HepG2 (cell line): ENCODE data around the gene COLEC12.

Source experiments
- ATF5 ChIP-seq: sonication (generic); formaldehyde crosslinking; IDR thresholded peaks from 2 replicates; pipeline ENCODE4 v1.4.0; 2020; ENCODE audit warnings: mild to moderate bottlenecking, low read depth, missing genetic modification reagents
- KDM1A ChIP-seq: IDR thresholded peaks from 2 replicates; pipeline ENCODE4 v1.6.1; 2016; ENCODE audit warnings: missing compliant biosample characterization
- MAFK ChIP-seq, 2 experiments: IDR thresholded peaks in 1 of 2; conservative IDR thresholded peaks in 1 of 2; 2 replicates each; pipeline ENCODE4 v1.6.1; 2011; ENCODE audit warnings: improper control_type of control experiment in 2 of 2, low read length in 2 of 2
- PHB2 ChIP-seq: fragments of 450-650 bp; IDR thresholded peaks from 2 replicates; pipeline ENCODE4 v1.6.1; 2018; ENCODE audit not compliant: partially characterized antibody
- POGK ChIP-seq: sonication (generic); formaldehyde crosslinking; conservative IDR thresholded peaks from 2 replicates; pipeline ENCODE4 v1.8.0; 2022; ENCODE audit warnings: mild to moderate bottlenecking, moderate library complexity, missing genetic modification reagents
- REST ChIP-seq, 2 experiments: IDR thresholded peaks; 2 replicates each; pipeline ENCODE4 v1.6.1; 2011 to 2012; ENCODE audit warnings: low read length in 2 of 2, borderline replicate concordance in 1 of 2, low read depth in 1 of 2, mild to moderate bottlenecking in 1 of 2, moderate library complexity in 1 of 2
- SAFB2 ChIP-seq: sonication (generic); formaldehyde crosslinking; IDR thresholded peaks from 2 replicates; pipeline ENCODE4 v1.5.1; 2020; ENCODE audit warnings: missing genetic modification reagents, low read depth, mild to moderate bottlenecking, borderline replicate concordance
- SP1 ChIP-seq, 2 experiments: fragments of 450-650 bp in 1 of 2; sonication (generic) in 1 of 2; formaldehyde crosslinking in 1 of 2; IDR thresholded peaks; 2 replicates each; pipeline versions ENCODE4 v1.4.0 to v1.6.1; 2016 to 2020; ENCODE audit warnings: missing genetic modification reagents in 1 of 2
- TRIM24 ChIP-seq: sonication (generic); formaldehyde crosslinking; IDR thresholded peaks from 2 replicates; pipeline ENCODE4 v1.8.0; 2022; ENCODE audit warnings: mild to moderate bottlenecking, missing genetic modification reagents
- ZKSCAN8 ChIP-seq: IDR thresholded peaks from 2 replicates; pipeline ENCODE4 v1.6.1; 2016; ENCODE audit warnings: borderline replicate concordance, missing genetic modification reagents, missing compliant biosample characterization
- ZNF274 ChIP-seq: sonication (generic); formaldehyde crosslinking; IDR thresholded peaks from 2 replicates; pipeline ENCODE4 v1.5.1; 2020; ENCODE audit warnings: mild to moderate bottlenecking, missing genetic modification reagents
- ZNF740 ChIP-seq: sonication (generic); formaldehyde crosslinking; IDR thresholded peaks from 2 replicates; pipeline ENCODE4 v1.4.0; 2020; ENCODE audit warnings: missing genetic modification reagents
- TF ChIP-seq, protein P1 (sequence below): sonication (generic); formaldehyde crosslinking; IDR thresholded peaks from 2 replicates; pipeline ENCODE4 v1.8.1; 2023; ENCODE audit warnings: mild to moderate bottlenecking, missing genetic modification reagents
- TF ChIP-seq, protein P2 (sequence below): sonication (generic); formaldehyde crosslinking; IDR thresholded peaks from 2 replicates; pipeline ENCODE4 v1.5.0; 2020; ENCODE audit warnings: mild to moderate bottlenecking, missing genetic modification reagents, moderate library complexity

GRCh38 chr18:373780-374179, 126.7 kb downstream of the COLEC12 start:
- no peak for TF ChIP-seq ZKSCAN8 (CRISPR knock-in tag)
- no peak for TF ChIP-seq ZNF274
- TF ChIP-seq SP1 (IDR thresholded peaks at IDR 0.05): no peak
- TF ChIP-seq SP1 (CRISPR knock-in tag; IDR thresholded peaks at IDR 0.05): no peak
- TF ChIP-seq, protein P1, sequence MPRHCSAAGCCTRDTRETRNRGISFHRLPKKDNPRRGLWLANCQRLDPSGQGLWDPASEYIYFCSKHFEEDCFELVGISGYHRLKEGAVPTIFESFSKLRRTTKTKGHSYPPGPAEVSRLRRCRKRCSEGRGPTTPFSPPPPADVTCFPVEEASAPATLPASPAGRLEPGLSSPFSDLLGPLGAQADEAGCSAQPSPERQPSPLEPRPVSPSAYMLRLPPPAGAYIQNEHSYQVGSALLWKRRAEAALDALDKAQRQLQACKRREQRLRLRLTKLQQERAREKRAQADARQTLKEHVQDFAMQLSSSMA (CRISPR knock-in tag): no peak
- TF ChIP-seq ATF5 (CRISPR knock-in tag): no peak
- TF ChIP-seq, protein P2, sequence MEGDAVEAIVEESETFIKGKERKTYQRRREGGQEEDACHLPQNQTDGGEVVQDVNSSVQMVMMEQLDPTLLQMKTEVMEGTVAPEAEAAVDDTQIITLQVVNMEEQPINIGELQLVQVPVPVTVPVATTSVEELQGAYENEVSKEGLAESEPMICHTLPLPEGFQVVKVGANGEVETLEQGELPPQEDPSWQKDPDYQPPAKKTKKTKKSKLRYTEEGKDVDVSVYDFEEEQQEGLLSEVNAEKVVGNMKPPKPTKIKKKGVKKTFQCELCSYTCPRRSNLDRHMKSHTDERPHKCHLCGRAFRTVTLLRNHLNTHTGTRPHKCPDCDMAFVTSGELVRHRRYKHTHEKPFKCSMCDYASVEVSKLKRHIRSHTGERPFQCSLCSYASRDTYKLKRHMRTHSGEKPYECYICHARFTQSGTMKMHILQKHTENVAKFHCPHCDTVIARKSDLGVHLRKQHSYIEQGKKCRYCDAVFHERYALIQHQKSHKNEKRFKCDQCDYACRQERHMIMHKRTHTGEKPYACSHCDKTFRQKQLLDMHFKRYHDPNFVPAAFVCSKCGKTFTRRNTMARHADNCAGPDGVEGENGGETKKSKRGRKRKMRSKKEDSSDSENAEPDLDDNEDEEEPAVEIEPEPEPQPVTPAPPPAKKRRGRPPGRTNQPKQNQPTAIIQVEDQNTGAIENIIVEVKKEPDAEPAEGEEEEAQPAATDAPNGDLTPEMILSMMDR (CRISPR knock-in tag): no peak
- TF ChIP-seq MAFK (conservative IDR thresholded peaks at IDR 0.05 in 1 of 2, IDR thresholded peaks at IDR 0.05 in 1 of 2; ENCODE audit: low read length in 2 of 2): no peak
- TF ChIP-seq PHB2: no peak
- no peak for TF ChIP-seq TRIM24 (CRISPR knock-in tag)
- no peak for TF ChIP-seq SAFB2
- TF ChIP-seq POGK (CRISPR knock-in tag): no peak
- no peak for TF ChIP-seq KDM1A (CRISPR knock-in tag)
- no peak for TF ChIP-seq ZNF740 (CRISPR knock-in tag)
- TF ChIP-seq REST (IDR thresholded peaks at IDR 0.05; ENCODE audit: borderline replicate concordance in 1 of 2, low read depth in 1 of 2, low read length in 2 of 2): no peak
